Activated T-cell treated with anti-CD3 and anti-CD28 coated beads, Interleukin-2, amount 50 U/mL, for 48 hours (primary cell): Measurements from ENCODE around the gene NEK7.

Source experiments
- DNase-seq, 2 experiments: peaks; one replicate each; pipeline ENCODE4 v3.0.0-alpha.2; 2020

Gene NEK7

GRCh38 chr1:198263186-198263585 is 106.4 kb downstream of the NEK7 start:
- no peak for DNase-seq

GRCh38 chr1:198264282-198264681 is 107.5 kb downstream of the NEK7 start:
- DNase-seq, result no peak

GRCh38 chr1:198265073-198265661 is 108.4 kb downstream of the NEK7 start:
- DNase-seq, result no peak

- DNase-seq, result no peak
Observed at GRCh38 chr1:198267056-198267455, 110.3 kb downstream of the NEK7 start.

GRCh38 chr1:198267921-198268320 is 111.1 kb downstream of the NEK7 start:
- DNase-seq, result no peak

DNA sequence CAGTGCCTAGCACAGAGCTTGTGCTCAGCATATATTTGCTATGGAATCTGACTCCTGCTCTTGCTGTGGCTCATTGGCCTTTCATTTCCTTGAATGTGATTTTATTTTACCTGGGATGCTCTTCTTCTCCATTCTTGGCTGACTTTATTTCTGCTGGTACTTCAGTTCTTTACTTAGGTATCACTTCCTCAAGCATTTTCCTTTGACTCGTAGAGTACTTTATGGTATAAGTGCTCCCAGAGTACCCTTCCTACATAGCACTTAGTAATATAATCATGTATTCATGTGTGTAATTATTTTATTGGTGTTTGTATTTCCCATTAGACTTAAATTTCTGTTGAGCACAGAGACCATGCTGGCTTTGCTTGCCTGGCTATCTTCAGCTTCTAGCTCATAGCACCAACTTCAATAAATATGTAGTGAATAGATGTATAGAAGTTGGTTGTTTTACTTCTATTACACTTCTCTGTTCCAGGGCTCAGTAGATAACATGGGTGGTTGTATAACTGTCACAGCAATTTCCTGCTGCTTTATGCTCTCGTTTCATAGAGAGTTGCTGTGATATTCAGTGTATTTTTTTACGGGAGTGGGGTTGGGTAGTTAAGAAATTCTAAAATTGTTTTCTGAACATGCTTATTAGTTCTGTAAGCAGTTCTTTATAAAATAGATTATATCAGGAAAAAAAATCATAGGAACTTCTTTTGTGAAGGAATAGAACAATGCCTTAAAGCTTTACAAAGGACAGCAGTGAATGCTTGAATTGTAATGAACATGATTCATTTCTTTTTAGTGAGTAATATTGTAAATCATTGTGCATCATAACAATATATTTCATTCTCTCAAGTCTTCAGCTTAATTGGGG is 112.2 kb downstream of the NEK7 start:
- no peak for DNase-seq

- DNase-seq, result no peak
Observed at GRCh38 chr1:198269646-198269940, 112.8 kb downstream of the NEK7 start.

DNA sequence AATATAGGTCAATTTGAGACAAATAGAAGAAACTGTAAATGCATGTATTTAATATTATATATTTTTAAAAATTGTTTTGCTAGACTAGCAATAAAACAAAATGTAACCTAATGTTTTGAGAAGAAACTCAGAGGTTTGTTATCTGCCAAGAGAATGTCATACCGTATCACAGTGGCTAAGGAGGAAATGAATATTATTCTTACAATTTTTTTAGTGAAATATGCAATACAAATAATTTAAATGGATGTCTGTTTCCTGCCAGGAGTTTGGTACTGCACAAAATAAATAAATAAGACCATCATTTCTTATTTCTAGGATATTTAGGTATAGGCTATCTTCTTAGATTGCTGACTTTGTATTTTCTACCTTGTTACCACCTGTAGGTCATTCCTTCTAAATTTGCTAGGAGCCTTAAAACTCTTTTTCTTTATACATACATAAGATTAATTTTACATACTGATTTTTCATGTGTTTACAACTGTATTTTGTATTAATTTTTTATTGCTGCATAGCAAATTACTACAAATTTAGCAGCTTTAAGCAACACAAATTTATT is 113.6 kb downstream of the NEK7 start:
- no peak for DNase-seq

DNA sequence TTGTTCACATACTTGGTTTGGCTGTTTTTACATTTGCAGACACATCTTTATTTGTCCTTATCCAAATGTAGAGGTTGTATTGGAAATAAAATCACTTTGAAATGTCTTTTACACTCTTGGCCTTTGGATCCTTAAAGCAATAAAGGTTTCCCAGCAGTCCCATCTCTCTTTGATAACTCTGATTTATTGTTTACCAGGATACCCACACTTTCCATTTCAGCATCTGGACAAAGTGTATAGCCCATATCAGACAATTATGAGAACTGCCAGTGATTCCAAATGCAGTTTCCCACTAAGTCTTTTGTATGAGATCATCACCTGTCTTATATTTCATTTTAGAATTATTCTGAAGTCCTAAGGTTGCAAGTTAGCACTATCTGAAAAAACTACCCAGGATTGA is 114.7 kb downstream of the NEK7 start:
- DNase-seq, result no peak

GRCh38 chr1:198272492-198272891 is 115.7 kb downstream of the NEK7 start:
- DNase-seq, result no peak

- DNase-seq, result no peak
Observed at GRCh38 chr1:198273748-198274295, 117.0 kb downstream of the NEK7 start.

DNA sequence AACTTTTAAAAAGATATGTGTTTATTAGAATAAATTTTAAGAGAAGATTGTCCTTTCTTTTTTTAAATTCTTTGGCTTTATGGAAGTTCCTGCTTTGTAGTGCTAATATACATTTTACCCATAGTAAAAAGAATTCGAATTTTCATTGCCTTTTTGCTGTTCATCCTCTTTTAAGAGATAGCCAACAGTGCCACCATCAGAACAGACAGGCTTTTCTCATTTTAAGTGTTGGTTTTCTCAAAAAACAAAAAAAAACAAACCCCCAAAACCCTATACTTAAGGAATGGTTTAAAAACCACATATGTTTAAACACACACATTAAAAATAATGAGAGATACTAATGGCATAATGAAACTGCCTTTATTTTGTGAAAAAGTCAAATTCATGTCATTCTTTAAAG is 118.8 kb downstream of the NEK7 start:
- DNase-seq, result no peak

DNA sequence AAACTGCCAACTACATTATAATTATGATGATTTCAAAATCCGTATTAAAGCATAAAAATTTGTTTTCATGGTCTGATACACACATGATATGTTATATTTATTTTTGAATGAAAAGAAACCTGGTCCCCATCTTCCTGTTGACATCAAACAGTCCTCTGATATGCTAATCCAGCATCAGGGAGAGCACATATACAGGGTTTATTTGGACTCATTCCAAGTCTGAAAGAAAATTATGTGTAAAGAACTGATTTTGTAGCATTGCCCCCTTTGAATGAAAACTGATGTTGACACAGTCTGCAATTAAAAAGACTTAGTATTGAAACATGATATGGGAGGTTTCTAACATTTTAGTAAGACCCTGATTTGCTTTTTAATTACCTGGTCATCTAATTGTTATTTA is 119.4 kb downstream of the NEK7 start:
- no peak for DNase-seq

DNA sequence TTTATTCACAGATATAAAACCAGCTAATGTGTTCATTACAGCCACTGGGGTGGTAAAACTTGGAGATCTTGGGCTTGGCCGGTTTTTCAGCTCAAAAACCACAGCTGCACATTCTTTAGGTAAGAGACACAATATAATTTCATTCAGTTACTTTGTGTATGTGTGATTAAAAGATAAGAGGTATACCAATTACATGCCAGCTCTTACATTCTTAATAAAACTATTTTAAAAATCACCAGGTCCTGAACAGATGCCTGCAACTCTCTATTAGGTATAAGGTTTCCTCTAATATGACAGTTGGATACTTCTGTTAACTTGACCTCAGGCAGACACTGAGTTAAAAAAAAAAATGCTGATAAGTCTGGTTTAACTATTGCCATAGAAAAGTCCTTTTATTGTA is 122.1 kb downstream of the NEK7 start:
- DNase-seq, result no peak

- DNase-seq, result no peak
Observed at GRCh38 chr1:198280080-198280479, 123.3 kb downstream of the NEK7 start.

GRCh38 chr1:198281911-198282310 is 125.1 kb downstream of the NEK7 start:
- DNase-seq, result no peak

DNA sequence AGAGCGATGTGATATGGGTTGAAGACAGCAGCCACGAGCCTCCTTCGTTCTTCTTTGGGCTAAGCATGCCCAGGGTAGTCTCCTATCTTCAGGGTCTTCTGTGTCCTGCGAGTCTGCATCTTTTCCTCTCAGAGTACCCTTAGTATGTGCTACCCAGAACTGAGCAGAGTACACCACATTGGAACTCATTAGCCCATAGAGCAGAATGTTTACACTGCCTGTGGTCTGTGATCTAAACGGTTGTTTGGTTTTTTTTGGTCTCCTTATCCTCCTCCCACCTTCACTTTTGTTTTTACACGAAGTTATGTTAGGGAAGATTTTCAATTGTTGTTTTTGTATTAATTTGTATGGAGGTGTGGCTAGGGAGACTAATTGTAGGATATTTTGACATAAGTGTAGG is 126.4 kb downstream of the NEK7 start:
- no peak for DNase-seq

DNA sequence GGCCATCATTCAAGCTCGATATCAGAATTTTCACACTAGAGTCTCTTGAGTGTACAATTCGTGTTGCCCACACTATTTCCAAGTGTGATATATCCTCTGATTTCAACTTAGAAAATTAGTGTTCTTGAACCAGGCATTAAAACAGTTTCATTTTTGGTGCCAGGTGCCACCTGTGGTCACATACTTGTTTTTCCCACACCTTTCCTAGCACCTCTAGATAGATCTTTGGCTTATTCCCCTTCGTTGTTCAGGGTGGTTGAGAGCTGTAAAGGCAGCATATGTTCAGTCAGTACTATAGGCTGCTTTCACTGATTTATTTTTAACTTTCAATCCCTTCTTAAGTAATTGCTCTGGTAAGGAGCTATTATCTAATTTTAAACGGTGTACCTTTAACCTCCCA is 131.1 kb downstream of the NEK7 start:
- no peak for DNase-seq

- DNase-seq, result no peak
Observed at GRCh38 chr1:198290089-198290683, 133.4 kb downstream of the NEK7 start.

- DNase-seq, result no peak
Observed at GRCh38 chr1:198291036-198291435, 134.2 kb downstream of the NEK7 start.

DNA sequence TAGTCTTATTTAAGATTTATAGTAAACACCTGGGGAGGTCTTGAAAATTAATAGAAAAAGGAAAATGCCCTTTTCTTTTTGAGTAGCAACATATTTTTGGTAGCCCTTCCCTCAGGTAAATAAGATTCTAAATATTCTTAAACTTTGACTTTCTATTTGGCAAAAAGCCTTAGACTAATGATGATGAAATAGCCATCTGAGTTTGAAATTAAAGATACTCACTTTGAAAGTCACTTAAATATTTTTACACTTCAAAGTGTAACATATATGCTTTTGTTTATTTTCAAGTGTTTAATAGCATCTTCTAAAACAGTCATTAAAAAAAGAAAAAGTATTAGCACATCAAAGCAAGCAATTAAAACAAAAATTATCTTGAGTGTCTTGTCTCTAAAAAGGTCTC is 135.1 kb downstream of the NEK7 start:
- no peak for DNase-seq

DNA sequence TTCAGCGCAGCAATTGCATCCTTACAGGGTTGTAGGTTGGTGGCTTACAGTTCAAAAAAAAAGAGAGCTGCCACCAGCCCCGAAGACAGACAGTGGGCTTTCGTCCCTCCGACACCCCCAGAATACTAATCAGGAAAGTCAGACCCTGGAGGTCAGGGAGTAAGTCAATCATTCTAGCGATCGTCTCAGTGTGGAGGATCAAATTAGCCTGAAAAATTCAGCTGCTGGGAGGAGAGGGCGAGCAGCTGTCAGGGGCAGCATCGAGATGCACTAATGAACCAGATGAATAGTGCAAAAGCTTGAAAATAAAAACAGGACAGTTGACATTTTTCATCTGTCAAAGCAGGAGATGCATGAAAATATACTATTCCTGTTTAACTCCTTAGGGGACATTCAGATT is 138.4 kb downstream of the NEK7 start:
- DNase-seq, result no peak

- DNase-seq, result no peak
Observed at GRCh38 chr1:198295971-198296370, 139.2 kb downstream of the NEK7 start.

- DNase-seq, result no peak
Observed at GRCh38 chr1:198297281-198297680, 140.5 kb downstream of the NEK7 start.
